Measurements from ENCODE around the gene ESYT1.
A peak's percentile ranks its signal among the peaks of the same experiment; 100 is the strongest.

- TF ChIP-seq CTCF (IDR thresholded peaks at IDR 0.05; ENCODE audit: insufficient read depth, low read length) (no peak), POLR2AphosphoS5 (IDR thresholded peaks at IDR 0.05; ENCODE audit: low read depth) (peak; percentile 88), SPI1 (IDR thresholded peaks at IDR 0.05; ENCODE audit: borderline replicate concordance, low read depth) (no peak)
These were observed 24.2 kb downstream of the ESYT1 start, which contains the start of gene MYL6B for GRCh38 chr12:56152132-56152755.

All from HL-60 (cell line).